Measurements from ENCODE around the gene SLC25A3.
"Not testable (repeated sequence)": the region's sequence is repeated elsewhere in the genome, so short reads cannot be mapped to it uniquely, and the experiment has no call there.

SLC25A3 gene

DNA sequence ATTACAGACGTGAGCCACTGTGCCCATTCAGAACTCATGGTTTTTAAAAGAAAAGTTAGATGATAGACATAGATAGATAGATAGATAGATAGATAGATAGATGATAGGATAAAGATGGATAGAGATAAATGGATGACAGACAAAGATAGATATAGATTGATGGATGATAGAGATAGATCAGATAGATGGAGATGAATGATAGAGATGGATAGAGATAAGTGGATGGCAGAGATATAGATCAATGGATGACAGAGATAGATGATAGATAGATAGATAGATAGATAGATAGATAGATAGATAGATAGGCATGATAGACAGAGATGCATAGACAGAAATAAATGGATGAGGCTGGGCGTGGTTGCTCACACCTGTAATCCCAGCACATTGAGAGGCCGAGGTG is 13.7 kb upstream of the SLC25A3 start:
- Mint-ChIP-seq H3K36me3 (ENCODE audit: low read depth) (no peaks in the 10 kb centered on the region), H3K4me3 (no peak overlapping the region), H3K27me3 (peaks cover 2% of the 10 kb centered on the region), H3K27ac (no peak overlapping the region), H3K9me3 (no peaks in the 10 kb centered on the region), H3K4me1 (ENCODE audit: low read depth) (peaks cover 2% of the 10 kb centered on the region)
- DNase-seq: no peak

DNA sequence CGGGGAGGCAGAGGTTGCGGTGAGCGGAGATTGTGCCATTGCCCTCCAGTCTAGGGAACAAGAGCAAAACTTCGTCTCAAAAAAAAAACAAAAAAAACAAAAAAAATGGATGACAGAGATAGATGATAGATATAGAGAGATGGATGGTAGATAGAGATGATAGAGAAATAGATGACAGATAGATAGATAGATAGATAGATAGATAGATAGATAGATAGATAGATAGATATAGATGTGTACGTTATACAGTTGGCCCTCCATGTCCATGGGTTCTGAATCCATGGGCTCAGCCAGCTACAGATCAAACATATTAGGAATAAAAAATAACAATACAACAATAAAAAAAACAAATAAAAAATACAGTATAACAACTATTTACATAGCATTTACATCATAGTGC is 12.8 kb upstream of the SLC25A3 start:
- no peak overlapping the region for H3K4me3 Mint-ChIP-seq
- no peaks in the 10 kb centered on the region for H3K9me3 Mint-ChIP-seq

DNA sequence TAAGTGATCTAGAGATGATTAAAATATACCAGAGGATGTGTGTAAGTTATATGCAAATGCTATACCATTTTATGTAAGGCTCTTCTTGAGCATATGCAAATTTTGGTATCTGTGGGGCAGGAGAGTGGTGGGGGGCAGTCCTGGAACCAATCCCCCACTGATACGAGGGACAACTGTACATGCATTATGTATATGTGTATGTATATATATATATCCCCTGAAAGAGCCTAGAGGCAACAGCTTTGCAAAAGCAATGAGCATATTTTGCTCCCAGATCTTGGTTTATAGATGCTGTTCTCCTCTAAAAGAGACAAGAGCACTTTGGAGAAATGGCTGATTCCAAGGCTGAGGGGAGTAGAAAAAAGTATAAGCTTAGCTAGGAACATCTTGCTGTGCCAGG is 12.4 kb upstream of the SLC25A3 start:
- H3K9me3 Mint-ChIP-seq: no peaks in the 10 kb centered on the region
- peaks cover 2% of the 10 kb centered on the region for H3K4me1 Mint-ChIP-seq (ENCODE audit: low read depth)
- no peak overlapping the region for H3K27ac Mint-ChIP-seq
- no peak for DNase-seq
- H3K36me3 Mint-ChIP-seq (ENCODE audit: low read depth): no peaks in the 10 kb centered on the region
- no peak overlapping the region for H3K4me3 Mint-ChIP-seq
- H3K27me3 Mint-ChIP-seq: peaks cover 2% of the 10 kb centered on the region

More for the DNA sequence above, 12.8 kb upstream of the SLC25A3 start:
- H3K36me3 Mint-ChIP-seq (ENCODE audit: low read depth): no peaks in the 10 kb centered on the region
- no peak overlapping the region for H3K27ac Mint-ChIP-seq
- DNase-seq: no peak
- H3K27me3 Mint-ChIP-seq: peaks cover 2% of the 10 kb centered on the region
- H3K4me1 Mint-ChIP-seq (ENCODE audit: low read depth): peaks cover 2% of the 10 kb centered on the region

DNA sequence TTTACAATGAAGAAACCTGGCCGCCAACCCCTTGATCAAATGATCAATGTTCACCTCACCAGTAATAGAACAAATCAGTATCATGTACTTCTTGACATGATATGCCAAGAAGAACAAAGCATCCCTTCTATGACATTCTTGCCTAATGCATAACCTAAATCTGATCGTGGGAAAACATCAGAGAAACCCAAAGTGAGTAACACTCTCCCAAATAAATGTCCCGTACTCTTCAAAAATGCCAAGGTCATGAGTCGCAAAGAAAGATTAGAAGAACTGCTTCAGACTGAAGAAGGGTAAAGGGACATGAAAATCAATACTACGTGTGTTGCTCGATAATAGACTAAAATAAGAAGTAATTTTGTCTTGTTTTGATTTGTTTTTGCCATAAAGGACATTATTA is 11.4 kb upstream of the SLC25A3 start:
- no peaks in the 10 kb centered on the region for H3K36me3 Mint-ChIP-seq (ENCODE audit: low read depth)
- DNase-seq: no peak
- no peak overlapping the region for H3K4me3 Mint-ChIP-seq
- H3K4me1 Mint-ChIP-seq (ENCODE audit: low read depth): peaks cover 2% of the 10 kb centered on the region
- H3K9me3 Mint-ChIP-seq: no peaks in the 10 kb centered on the region
- H3K27ac Mint-ChIP-seq: no peak overlapping the region
- H3K27me3 Mint-ChIP-seq: no peaks in the 10 kb centered on the region

DNA sequence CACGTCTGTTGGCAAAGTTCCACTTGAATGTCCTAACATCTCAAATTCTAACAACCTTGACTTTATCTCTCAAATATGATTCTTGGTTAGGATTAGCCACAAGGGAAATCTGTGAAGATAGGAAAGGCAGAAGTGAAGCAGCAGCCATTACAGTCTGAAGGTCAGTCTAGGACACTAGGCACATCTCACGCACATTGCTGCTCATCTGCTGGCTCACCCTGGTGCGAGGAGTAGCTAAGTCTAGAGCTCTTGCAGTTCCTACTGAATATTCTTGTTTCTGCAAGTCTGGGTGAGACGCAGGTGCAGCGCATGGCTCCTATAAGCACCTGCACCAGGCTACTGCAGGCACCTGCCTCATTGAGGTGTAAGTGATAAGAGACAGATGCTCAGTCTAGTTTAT is 6.4 kb upstream of the SLC25A3 start:
- H3K27me3 Mint-ChIP-seq: no peaks in the 10 kb centered on the region
- H3K9me3 Mint-ChIP-seq: no peaks in the 10 kb centered on the region
- no peak for DNase-seq
- H3K27ac Mint-ChIP-seq: no peak overlapping the region
- H3K4me1 Mint-ChIP-seq (ENCODE audit: low read depth): peaks cover under 1% of the 10 kb centered on the region
- no peak overlapping the region for H3K4me3 Mint-ChIP-seq
- H3K36me3 Mint-ChIP-seq (ENCODE audit: low read depth): no peaks in the 10 kb centered on the region

DNA sequence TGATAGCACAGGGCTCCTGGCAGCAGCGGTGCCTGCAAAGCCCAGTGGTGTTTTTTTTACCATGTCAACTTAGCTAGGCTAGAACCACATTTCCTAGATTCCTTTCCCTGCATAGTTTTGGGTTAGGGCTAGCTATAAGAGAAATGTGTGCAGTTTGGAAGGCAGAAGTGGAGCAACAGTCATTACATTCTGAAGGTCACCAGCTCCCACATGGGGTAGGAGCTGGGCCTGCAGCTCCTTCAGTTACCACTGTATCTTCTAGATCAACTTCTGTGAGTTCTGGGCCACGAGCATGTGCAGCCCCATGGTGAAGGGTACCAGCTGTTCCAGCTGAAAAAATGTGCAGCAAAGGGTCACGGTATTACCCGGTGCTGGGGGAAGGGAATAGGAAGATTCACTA is 2.3 kb upstream of the SLC25A3 start:
- DNase-seq: no peak
- H3K36me3 Mint-ChIP-seq (ENCODE audit: low read depth): peaks cover 28% of the 10 kb centered on the region
- no peaks in the 10 kb centered on the region for H3K27me3 Mint-ChIP-seq
- no peak overlapping the region for H3K4me3 Mint-ChIP-seq
- peaks cover 18% of the 10 kb centered on the region for H3K4me1 Mint-ChIP-seq (ENCODE audit: low read depth)
- H3K27ac Mint-ChIP-seq: peak overlapping the region; percentile 3
- no peaks in the 10 kb centered on the region for H3K9me3 Mint-ChIP-seq

DNA sequence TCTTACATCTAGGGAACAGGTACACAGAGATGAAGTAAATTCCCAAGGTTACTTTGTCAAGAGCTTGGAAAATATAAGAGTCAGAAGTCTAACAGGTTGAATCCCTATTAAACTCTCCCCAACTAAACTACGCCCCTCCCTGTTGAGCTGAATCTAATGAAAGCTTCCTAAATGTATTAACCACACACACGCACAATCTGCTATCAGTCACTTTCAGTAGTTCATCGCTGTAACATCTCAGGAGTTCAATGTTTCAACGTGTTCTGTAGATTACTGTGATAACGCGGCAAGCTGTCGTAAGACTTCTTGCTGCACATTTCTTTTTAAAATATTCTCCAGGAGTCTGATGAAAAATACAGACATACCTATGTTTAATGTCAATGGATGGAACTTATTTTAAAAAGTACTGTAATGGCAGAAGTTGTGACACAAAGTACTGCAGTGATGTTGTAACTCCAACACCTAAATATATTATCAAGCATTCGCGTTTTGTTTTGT is 612 bp upstream of the SLC25A3 start:
- Mint-ChIP-seq H3K27me3 (no peaks in the 10 kb centered on the region), H3K36me3 (ENCODE audit: low read depth) (peaks cover 45% of the 10 kb centered on the region), H3K4me3 (peak overlapping the region; percentile 99), H3K27ac (peak overlapping the region; percentile 99), H3K9me3 (no peaks in the 10 kb centered on the region), H3K4me1 (ENCODE audit: low read depth) (peaks cover 29% of the 10 kb centered on the region)
- no peak for DNase-seq

DNA sequence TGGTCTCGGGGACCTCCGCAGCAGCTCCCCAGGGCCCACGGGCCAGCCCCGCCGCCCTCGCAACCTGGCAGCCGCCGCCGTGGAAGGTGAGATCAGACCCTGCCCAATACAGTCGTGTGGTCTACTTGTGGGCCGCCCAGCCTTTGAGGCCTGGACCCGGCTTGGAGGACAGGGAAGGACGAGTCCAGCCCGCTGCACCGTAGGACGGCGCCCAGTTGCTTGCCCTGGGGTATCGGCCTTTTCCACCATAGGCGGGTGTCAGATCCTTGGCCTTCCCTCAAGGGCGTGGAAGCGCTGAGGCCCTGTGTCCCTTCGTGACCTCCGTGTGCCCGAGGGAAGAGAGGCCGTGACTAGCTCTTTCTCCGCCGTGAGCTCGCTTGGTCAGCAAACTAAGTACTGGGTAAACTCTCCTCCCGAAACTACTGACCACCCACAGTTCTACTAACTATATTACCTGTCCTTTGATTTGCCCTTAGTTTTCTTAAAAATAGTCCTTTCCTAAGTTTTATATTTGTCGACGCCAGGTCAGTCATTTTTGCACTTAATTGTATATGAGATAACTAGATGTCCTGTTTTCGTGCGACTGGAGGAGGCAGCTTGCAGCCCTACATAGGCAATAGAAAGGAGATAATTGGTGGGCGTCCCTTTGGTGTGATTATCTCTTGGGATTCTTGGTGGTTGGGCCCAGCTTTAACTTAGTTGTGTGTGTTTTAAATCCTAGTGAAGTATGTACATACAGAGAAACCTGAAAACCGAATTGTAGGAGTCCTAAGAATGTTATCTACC is 757 bp downstream of the SLC25A3 start:
- H3K27me3 Mint-ChIP-seq: no peaks in the 10 kb centered on the region
- H3K36me3 Mint-ChIP-seq (ENCODE audit: low read depth): peaks cover 59% of the 10 kb centered on the region
- peak overlapping the region; percentile 99 for H3K4me3 Mint-ChIP-seq
- DNase-seq: no peak
- peaks cover 34% of the 10 kb centered on the region for H3K4me1 Mint-ChIP-seq (ENCODE audit: low read depth)
- H3K27ac Mint-ChIP-seq: peak overlapping the region; percentile 99
- no peaks in the 10 kb centered on the region for H3K9me3 Mint-ChIP-seq

DNA sequence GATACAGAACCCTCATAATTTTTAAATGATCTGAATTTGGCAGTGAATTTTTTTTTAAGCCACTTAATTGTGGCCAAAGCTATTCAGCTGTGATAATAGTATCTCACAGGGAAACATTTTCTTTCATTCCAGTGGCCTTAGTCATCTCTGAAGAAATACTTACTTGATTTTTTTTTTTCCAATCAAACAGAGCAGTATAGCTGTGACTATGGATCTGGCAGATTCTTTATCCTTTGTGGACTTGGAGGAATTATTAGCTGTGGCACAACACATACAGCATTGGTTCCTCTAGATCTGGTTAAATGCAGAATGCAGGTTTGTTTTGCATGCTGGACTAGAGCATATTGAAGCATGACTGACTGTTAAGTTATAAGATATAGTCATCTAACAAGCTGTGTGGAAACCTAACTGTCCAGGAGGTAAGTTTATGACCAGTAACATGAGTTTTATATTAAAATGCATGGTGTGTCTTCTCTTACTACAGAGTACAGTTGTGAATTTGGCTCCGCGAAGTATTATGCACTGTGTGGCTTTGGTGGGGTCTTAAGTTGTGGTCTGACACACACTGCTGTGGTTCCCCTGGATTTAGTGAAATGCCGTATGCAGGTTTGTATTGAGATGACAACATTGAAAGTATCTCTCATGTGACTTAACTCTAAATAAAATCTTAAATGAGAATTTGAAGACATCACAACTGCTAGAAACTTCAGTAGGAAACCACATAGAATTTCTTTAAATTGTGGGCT is 1.9 kb downstream of the SLC25A3 start:
- Mint-ChIP-seq H3K27me3 (no peaks in the 10 kb centered on the region), H3K36me3 (ENCODE audit: low read depth) (peaks cover 70% of the 10 kb centered on the region), H3K27ac (peak overlapping the region; percentile 99), H3K9me3 (no peaks in the 10 kb centered on the region), H3K4me1 (ENCODE audit: low read depth) (peaks cover 35% of the 10 kb centered on the region), H3K4me3 (peak overlapping the region; percentile 99)
- DNase-seq: no peak

DNA sequence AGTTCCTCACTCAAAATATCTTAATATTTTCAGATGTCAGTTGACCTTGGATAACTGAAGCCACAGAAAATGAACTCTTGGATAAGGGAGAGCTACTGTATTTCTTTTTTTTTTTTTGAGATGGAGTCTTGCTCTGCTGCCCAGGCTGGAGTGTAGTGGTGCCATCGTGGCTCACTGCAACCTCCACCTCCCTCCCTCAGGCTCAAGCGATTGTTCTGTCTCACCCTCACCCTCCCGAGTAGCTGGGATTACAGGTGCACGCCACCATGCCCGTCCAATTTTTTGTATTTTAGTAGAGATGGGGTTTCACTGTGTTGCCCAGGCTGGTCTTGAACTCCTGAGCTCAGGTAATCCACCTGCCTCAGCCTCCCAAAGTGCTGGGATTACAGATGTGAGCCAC is 3.8 kb downstream of the SLC25A3 start:
- H3K27me3 Mint-ChIP-seq: not testable (repeated sequence)

DNA sequence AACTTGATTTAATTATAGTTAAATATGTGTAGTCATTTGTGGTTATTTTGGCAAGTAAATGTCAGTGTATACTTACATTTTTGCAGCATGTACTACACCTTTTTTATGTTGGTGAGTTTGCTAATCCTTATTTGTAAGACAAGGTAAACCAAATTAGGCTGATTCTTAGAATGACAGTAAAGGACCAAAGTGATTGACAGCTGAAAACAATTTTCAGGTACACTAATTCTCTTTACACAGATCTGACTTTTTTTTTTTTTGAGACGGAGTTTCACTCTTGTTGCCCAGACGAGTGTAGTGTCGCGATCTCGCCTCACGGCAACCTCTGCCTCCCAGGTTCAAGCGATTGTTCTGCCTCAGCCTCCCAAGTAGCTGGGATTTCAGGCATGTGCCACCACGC is 8.4 kb downstream of the SLC25A3 start:
- Mint-ChIP-seq H3K36me3 (ENCODE audit: low read depth) (peaks cover 78% of the 10 kb centered on the region), H3K27ac (no peak overlapping the region), H3K27me3 (no peaks in the 10 kb centered on the region)

More for the DNA sequence above, 3.8 kb downstream of the SLC25A3 start:
- Mint-ChIP-seq H3K4me3 (peak overlapping the region; percentile 99), H3K36me3 (ENCODE audit: low read depth) (peaks cover 89% of the 10 kb centered on the region), H3K27ac (peak overlapping the region; percentile 86), H3K4me1 (ENCODE audit: low read depth) (peaks cover 38% of the 10 kb centered on the region)
- H3K9me3 Mint-ChIP-seq, DNase-seq: not testable (repeated sequence)

DNA sequence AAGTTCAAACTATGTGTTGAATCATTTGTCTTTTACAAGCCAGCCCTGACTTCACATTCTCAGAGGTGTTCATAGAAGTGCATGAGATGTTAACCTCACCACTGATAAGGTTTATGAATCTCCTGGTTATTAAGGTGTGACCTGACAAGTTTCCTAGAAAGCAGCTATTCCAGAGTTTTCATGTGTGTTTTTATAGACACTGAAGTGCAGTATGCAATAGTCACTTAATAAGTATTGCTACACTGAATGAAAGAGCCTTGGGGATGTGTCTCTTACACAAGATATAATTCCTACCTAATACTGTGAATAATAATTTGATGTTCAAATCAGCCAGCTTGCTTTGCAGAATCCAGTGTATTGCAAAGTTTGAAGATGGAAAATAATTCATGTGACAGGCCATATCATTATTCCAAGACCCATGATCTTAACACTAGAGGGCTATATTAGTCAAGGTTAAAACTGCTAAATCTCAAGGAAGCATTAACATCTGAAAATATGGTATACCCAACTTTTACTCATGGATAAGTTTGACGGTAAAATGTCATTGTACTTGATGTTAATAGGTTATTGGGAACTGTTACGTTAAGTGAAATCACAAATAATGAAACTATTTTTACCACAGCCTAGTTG is 13.0 kb downstream of the SLC25A3 start:
- Mint-ChIP-seq H3K4me3 (no peak overlapping the region), H3K9me3 (no peaks in the 10 kb centered on the region), H3K4me1 (ENCODE audit: low read depth) (peaks cover 6% of the 10 kb centered on the region), H3K27ac (no peak overlapping the region), H3K36me3 (ENCODE audit: low read depth) (peaks cover 33% of the 10 kb centered on the region), H3K27me3 (no peaks in the 10 kb centered on the region)
- DNase-seq: no peak

More for the DNA sequence above, 8.4 kb downstream of the SLC25A3 start:
- Mint-ChIP-seq H3K9me3 (no peaks in the 10 kb centered on the region), H3K4me3 (no peak overlapping the region), H3K4me1 (ENCODE audit: low read depth) (peaks cover 15% of the 10 kb centered on the region)
- DNase-seq: no peak

DNA sequence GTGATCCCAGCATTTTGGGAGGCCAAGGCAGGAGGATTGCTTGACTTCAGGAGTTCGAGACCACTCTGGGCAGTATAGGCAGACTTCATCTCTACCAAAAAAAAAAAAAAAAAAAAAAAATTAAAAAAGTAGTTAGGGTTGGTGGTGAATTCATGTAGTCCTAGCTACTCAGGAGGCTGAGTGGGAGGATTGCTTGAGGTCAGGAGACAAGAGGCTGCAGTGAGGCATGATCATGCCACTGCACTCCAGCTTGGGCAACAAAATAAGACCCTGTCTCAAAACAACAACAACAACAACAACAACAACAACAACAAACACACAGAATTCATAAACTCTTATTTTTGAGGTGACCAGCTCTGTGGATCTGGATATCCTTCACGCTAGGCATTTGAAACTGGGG is 17.1 kb downstream of the SLC25A3 start:
- Mint-ChIP-seq H3K27ac (no peak overlapping the region), H3K9me3 (no peaks in the 10 kb centered on the region), H3K4me1 (ENCODE audit: low read depth) (peaks cover 11% of the 10 kb centered on the region), H3K4me3 (no peak overlapping the region), H3K27me3 (no peaks in the 10 kb centered on the region), H3K36me3 (ENCODE audit: low read depth) (peaks cover 3% of the 10 kb centered on the region)
- DNase-seq: no peak

DNA sequence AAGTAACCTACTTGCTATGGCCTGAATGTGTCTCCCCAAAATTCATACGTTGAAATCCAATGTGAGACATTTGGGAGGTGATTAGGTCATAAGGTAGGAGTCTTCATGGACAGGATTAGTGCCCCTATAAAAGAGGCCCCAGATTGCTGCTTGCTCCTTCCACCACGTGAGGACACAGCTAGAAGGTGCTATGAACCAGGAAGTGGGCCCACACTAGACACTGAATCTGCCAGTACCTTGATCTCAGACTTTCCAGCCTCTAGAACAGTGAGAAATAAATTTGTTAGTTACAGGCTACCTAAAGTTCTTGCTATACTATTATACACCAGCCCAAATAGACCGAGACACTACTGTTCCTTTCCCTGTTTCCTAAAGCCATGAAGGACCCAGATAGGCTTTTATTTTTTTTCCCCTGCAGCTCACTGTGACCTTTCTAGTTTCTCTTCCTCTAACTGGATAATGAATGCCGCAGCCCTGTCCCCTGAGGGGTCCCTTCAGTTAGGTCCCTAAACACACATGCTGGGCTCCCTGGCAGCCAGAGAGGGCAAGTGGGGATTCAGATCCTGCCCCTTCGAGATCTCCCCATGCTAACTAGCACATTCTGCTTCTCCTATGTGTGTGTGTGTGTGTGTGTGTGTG is 19.3 kb downstream of the SLC25A3 start:
- no peaks in the 10 kb centered on the region for H3K27me3 Mint-ChIP-seq
- H3K36me3 Mint-ChIP-seq (ENCODE audit: low read depth): peaks cover 3% of the 10 kb centered on the region
- no peaks in the 10 kb centered on the region for H3K9me3 Mint-ChIP-seq
- peaks cover 5% of the 10 kb centered on the region for H3K4me1 Mint-ChIP-seq (ENCODE audit: low read depth)
- H3K27ac Mint-ChIP-seq: peak overlapping the region; percentile 64
- DNase-seq: no peak
- H3K4me3 Mint-ChIP-seq: no peak overlapping the region

All from activated T-cell treated with anti-CD3 and anti-CD28 coated beads, Interleukin-2, amount 50 U/mL, for 24 hours (primary cell).